ENCODE results near the gene TBC1D16.

Gene TBC1D16

GRCh38 chr17:79936050-79936449, 99.6 kb downstream of the TBC1D16 start:
- no peak for DNase-seq

GRCh38 chr17:79935197-79935885, 100.3 kb downstream of the TBC1D16 start:
- no peak for DNase-seq

- DNase-seq, result no peak
Observed at GRCh38 chr17:79934653-79934970, 101.1 kb downstream of the TBC1D16 start.

- DNase-seq, result no peak
Observed at GRCh38 chr17:79933863-79934652, 101.6 kb downstream of the TBC1D16 start.

- no peak for DNase-seq
Observed at GRCh38 chr17:79932451-79933306, 103.0 kb downstream of the TBC1D16 start.

- no peak for DNase-seq
Observed at GRCh38 chr17:79931817-79932309, 103.8 kb downstream of the TBC1D16 start.

- no peak for DNase-seq
Observed at GRCh38 chr17:79930877-79931816, 104.5 kb downstream of the TBC1D16 start.

GRCh38 chr17:79930062-79930876, 105.4 kb downstream of the TBC1D16 start:
- DNase-seq, result no peak

GRCh38 chr17:79929257-79930061, 106.2 kb downstream of the TBC1D16 start:
- DNase-seq, result no peak

GRCh38 chr17:79928502-79929256, 107.0 kb downstream of the TBC1D16 start:
- DNase-seq, result no peak

GRCh38 chr17:79927688-79928501, 107.8 kb downstream of the TBC1D16 start:
- DNase-seq, result no peak

GRCh38 chr17:79927136-79927661, 108.5 kb downstream of the TBC1D16 start:
- no peak for DNase-seq

GRCh38 chr17:79926605-79927135, 109.0 kb downstream of the TBC1D16 start:
- no peak for DNase-seq

GRCh38 chr17:79926142-79926604, 109.5 kb downstream of the TBC1D16 start:
- DNase-seq, result no peak

GRCh38 chr17:79925242-79925957, 110.3 kb downstream of the TBC1D16 start:
- no peak for DNase-seq

GRCh38 chr17:79924639-79924976, 111.1 kb downstream of the TBC1D16 start:
- DNase-seq, result no peak

- no peak for DNase-seq
Observed at GRCh38 chr17:79923974-79924638, 111.6 kb downstream of the TBC1D16 start.

All from CD4-positive, alpha-beta T cell treated with Interleukin-4 for 4 hours (primary cell).